Measurements from ENCODE around the gene CLEC11A.

Gene CLEC11A

DNA sequence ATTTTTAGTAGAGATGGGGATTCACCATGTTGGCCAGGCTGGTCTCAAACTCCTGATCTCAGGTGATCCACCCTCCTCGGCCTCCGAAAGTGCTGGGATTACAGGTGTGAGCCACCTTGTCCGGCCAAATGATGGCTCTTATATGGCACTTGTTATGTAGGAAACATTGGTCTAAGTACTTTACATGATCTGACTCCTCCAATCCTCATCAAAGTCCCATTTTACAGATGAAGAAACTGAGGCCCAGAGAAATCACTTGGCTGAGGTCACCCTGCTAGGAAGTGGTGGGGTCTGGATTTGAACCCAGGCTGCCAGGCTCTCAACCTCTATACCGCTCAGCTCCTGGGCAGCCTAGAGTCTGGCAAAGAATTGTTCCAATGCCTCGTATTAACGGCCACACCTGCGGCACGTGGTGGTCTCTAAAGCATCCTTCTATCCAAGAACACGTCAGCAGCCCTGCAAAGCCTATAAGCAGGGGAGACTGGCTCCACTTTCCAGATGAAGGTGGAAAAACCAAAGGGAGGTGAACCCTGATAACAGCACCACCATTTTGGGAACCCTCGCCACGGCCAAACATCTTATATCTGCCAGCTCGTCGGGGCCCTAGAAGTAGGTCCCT is 21.7 kb upstream of the CLEC11A start:
- Mint-ChIP-seq H3K4me3 (no peak overlapping the region), H3K27ac (no peak overlapping the region), H3K9me3 (ENCODE audit: low read depth) (no peaks in the 10 kb centered on the region), H3K4me1 (ENCODE audit: low read depth) (peaks cover 3% of the 10 kb centered on the region), H3K36me3 (no peaks in the 10 kb centered on the region), H3K27me3 (peaks cover 18% of the 10 kb centered on the region)

DNA sequence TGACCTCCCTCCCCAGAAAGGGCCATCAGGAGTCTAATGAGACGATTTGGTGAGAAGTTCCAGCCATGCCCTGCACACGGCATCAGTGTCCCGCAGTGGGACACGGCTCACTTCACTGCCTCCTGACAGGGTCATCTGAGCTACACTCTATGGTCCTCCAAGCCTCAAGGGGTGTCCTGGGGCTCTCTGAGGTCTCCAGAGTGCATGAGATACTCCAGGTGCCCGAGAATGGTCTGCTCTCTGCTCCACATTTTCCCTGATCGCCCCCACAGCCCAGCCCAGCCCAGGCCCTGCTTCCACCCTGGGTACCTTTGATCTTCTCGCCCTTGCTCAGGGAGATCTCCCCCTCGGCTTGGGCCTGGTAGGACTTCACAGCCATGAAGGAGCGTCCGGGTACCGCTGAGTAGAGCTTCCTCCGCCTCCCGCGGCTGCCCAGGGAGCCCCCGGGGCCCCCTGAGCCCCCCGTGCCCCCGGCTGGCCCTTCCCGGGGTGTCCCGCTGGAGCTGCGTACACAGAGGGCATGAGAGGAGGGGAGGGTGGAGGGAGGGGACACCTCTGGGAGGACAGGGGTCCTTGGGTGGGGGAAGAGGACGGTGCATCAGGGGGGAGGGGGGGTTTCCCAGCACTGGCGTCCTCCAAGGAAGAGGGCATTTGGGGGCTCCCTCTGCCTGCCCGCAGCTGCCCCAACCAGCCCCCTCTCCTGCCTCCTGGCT is 20.9 kb upstream of the CLEC11A start:
- Mint-ChIP-seq H3K4me3 (no peak overlapping the region), H3K36me3 (no peaks in the 10 kb centered on the region), H3K27ac (no peak overlapping the region), H3K27me3 (peaks cover 12% of the 10 kb centered on the region), H3K9me3 (ENCODE audit: low read depth) (no peaks in the 10 kb centered on the region), H3K4me1 (ENCODE audit: low read depth) (peaks cover 2% of the 10 kb centered on the region)

DNA sequence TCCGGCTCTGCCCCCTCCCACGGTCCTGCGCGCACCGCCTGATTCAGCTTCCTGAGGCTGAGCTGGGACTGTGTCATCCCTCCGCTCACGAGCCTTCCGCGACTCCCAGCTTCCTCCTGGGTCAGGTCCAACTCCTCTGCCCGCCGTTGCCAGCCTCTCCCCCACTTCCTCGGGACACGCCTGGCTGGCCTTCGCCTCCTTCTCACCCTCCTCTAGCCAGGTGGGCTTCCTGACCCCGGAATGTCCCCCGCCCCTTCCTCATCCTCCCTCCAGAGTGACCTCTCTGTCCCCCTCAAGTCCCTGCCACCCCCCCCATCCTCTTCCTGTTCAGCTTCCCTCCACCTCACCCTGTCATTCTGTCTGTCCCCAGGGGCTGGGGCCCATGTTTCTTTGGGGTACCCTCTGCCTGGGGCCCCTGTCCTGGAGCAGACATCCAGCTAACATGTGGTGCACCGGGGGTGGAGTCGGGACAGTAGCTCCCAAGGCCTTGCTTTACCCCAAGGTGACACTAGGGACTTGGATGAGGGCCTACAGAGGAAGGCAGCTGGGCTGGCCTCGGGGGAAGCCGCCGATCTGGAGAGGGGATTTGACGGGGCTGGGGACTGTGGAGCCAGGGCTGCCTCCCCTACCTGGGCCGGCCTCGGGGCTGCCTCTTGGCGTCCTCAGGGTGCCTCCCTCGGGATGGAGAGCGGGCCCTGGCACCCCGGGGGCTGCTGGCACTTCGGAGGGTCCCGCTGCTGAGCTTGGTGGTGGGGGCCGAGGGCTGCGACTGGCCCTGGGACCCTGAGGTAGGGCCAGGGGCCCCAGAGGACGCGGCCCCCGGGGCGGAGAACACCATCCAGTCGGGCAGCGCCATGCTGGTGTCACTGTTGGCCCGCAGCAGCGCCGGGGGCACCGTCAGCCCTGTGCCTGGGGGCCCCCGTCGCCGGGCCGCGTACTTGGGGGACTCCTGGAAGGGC is 20.0 kb upstream of the CLEC11A start:
- H3K27ac Mint-ChIP-seq = no peak overlapping the region
- H3K4me1 Mint-ChIP-seq (ENCODE audit: low read depth) = peaks cover 2% of the 10 kb centered on the region
- H3K4me3 Mint-ChIP-seq = no peak overlapping the region
- H3K27me3 Mint-ChIP-seq = peaks cover 12% of the 10 kb centered on the region
- H3K9me3 Mint-ChIP-seq (ENCODE audit: low read depth) = no peaks in the 10 kb centered on the region
- no peaks in the 10 kb centered on the region for H3K36me3 Mint-ChIP-seq

DNA sequence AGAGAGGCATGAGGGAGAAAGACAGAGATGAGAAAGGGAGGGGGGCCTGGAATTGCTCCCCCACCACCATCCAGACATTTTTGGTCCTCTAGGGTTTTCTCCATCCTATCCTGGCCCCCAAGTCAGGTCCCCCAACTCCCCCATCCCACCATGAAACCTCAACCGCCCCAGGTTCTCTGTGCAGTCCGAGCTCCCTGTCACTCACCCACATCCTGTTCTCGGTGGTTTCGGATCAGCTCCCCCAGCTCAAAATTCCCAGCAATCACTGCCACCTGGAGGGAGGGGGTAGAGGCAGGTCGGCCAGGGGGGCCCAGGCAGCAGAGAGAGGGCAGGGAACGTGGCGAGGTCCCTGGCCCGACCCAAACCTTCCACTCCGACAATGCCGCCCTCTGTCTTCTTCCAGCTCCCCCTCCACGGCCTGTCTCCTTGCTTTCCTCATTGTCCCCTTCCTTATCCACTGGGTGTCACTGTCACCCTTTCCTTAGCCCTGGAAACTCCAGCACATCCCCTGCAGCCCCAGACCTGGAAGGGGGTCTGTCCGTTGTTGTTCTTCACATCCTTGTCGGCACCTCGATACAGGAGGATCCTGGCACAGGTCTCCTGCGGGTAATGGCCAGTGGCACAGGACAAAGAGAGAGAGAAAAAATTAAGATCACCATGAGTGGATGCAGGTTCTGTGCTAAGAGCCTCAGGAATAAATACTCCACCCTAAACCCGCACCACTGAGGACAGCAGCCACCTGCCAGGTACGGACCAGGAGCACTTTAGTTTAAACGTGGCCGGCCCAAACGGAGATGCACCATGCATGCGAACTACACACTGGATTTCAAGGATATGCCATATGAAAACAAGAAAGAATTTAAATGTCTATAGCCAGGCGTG is 19.0 kb upstream of the CLEC11A start:
- Mint-ChIP-seq H3K4me1 (ENCODE audit: low read depth) (peaks cover 2% of the 10 kb centered on the region), H3K36me3 (no peaks in the 10 kb centered on the region), H3K27ac (no peak overlapping the region), H3K27me3 (peaks cover 11% of the 10 kb centered on the region), H3K4me3 (no peak overlapping the region), H3K9me3 (ENCODE audit: low read depth) (no peaks in the 10 kb centered on the region)

DNA sequence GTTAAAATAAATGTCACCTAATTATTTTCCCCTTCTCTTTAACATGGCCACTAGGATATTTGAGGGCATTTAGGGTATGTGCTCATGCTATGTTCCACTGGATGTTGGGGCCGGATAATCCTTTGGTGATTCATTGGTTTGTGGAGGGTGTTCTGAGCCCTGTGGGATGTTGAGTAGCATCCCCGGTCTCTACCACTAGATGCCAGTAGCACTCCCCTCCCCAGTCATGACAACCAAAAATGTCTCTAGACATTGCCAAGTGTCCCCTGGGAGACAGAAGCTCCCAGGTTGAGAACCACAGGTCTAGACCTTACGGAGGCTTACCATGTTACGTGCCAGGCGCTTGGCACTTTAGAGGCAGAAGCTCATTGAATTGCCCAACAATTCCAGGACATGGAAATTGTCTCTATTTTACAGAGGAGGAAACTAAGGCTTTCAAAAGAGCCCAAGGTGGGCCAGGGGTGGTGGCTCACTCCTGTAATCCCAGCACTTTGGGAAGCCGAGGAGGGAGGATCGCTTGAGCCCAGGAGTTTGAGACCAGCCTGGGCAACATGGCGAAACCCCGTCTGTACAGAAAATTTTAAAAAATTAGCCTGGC is 17.6 kb upstream of the CLEC11A start:
- Mint-ChIP-seq H3K27me3 (peaks cover 7% of the 10 kb centered on the region), H3K4me3 (no peak overlapping the region), H3K9me3 (ENCODE audit: low read depth) (no peaks in the 10 kb centered on the region), H3K27ac (no peak overlapping the region), H3K4me1 (ENCODE audit: low read depth) (peaks cover 2% of the 10 kb centered on the region), H3K36me3 (no peaks in the 10 kb centered on the region)

DNA sequence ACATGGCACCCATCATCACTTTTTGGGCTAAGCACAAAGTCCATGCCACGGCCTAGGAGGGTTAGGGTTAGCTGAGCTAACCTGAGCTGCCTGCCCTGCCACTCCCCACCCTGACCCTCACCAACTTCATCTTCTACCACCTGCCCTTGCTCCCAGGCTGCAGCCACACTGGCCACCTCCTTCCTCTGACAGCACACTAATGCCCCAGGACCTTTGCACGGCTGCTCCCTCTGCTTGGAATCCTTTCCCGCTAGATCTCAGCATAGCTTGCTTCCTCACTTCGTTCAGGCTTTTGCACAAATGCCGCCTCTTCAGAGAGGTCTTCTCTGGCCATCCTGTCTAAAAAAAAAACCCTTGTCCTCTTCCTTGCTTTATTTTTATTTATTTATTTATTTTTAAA is 16.8 kb upstream of the CLEC11A start:
- Mint-ChIP-seq H3K4me1 (ENCODE audit: low read depth) (peaks cover 2% of the 10 kb centered on the region), H3K36me3 (no peaks in the 10 kb centered on the region), H3K27me3 (peaks cover 7% of the 10 kb centered on the region), H3K4me3 (no peak overlapping the region), H3K9me3 (ENCODE audit: low read depth) (no peaks in the 10 kb centered on the region), H3K27ac (no peak overlapping the region)

DNA sequence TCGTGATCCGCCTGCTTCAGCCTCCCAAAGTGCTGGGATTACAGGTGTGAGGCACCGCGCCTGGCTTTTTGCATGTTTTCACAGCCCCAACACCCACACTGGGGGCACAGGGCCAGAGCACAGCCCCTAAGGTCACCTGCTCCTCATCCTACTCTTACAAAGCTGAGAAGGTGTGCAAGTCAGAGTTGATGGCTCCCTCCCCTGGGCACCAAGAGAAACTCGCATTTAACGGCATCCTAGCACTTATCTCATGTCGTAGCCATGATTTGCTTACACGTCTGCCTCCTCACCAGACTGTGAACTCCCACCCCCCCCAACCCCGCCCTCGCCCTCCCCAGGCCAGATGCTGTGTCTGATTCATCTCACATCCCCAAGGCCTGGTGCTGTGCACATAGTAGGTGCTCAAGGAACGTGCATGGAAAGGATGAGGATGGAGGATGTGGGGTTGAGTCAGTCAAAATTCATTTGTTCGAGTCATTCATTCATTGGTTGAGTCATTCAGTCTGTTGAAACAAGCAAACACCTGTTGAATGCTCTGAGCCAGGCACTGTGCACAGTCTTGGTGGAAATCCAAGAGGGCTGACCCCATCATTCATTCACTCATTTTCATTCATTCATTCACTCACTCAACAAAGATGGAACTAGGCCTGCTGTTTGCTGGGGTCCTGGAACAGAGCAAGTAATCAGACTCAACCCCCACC is 14.8 kb upstream of the CLEC11A start:
- Mint-ChIP-seq H3K4me3 (no peak overlapping the region), H3K9me3 (ENCODE audit: low read depth) (no peaks in the 10 kb centered on the region), H3K36me3 (no peaks in the 10 kb centered on the region), H3K27me3 (peaks cover 7% of the 10 kb centered on the region), H3K4me1 (ENCODE audit: low read depth) (peaks cover 11% of the 10 kb centered on the region), H3K27ac (no peak overlapping the region)

DNA sequence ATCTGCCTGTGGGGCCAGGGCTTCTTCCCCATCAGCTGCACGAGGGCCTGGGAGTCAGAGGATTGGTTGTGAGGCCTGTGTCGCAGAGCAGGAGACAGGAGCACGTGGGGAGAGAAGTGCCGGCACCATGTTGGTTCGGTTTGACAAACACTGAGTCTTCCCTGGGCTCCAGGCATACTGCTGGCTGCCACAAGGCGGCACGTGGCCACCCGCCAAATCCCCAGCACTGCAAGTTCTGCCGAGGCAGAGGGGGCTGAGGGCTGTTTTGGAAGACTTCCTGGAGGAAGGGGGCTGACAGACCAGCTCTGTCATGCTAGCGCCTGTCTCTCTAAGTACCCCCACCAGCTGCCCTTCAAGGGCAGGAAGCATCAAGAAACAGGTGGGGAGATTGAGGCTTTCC is 13.1 kb upstream of the CLEC11A start:
- no peak overlapping the region for H3K4me3 Mint-ChIP-seq
- H3K36me3 Mint-ChIP-seq = no peaks in the 10 kb centered on the region
- peaks cover 3% of the 10 kb centered on the region for H3K27me3 Mint-ChIP-seq
- no peak overlapping the region for H3K27ac Mint-ChIP-seq
- H3K4me1 Mint-ChIP-seq (ENCODE audit: low read depth) = peaks cover 21% of the 10 kb centered on the region
- no peaks in the 10 kb centered on the region for H3K9me3 Mint-ChIP-seq (ENCODE audit: low read depth)

DNA sequence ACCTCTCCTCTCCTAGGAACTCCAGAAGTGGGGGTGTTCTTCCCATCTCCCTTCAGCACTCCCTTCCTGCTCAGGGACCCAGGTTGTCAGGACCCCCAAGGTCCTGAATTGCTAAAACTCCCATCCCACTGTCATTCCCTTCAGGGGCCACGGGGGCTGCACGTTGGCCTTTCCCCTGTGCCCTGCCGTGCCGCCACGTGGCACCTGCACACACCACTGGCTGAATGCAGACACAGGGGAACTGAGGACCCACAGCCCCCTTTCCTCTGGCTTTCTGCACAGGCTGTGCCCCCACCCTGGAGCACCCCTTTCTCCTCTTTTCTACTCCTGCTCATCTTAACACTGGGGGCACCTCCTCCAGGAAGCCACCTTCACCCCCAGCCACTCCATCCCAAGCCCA is 12.6 kb upstream of the CLEC11A start:
- H3K4me1 Mint-ChIP-seq (ENCODE audit: low read depth) = peaks cover 20% of the 10 kb centered on the region
- H3K27ac Mint-ChIP-seq = no peak overlapping the region
- H3K4me3 Mint-ChIP-seq = no peak overlapping the region
- peaks cover 4% of the 10 kb centered on the region for H3K27me3 Mint-ChIP-seq
- no peaks in the 10 kb centered on the region for H3K36me3 Mint-ChIP-seq
- H3K9me3 Mint-ChIP-seq (ENCODE audit: low read depth) = no peaks in the 10 kb centered on the region

DNA sequence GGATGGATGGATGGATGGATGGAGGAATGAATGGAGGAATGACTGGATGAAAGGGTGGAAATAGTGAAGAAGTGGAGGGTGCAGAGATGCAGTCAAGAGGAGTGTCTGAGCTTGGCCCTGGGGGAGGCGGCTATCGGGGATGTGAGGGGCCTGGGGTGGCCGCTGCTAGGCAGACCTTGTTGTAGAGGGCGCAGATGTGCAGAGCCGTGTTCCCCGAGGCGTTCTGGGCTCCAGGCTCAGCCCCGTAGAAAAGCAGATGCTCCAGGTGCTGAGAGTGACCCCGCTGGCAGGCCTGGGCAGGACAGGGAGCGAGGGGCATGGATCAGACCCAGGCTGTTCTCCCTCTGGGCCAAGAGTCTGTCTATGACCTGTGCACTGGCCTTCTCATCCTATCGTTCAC is 12.0 kb upstream of the CLEC11A start:
- Mint-ChIP-seq H3K4me1 (ENCODE audit: low read depth) (peaks cover 20% of the 10 kb centered on the region), H3K27me3 (peaks cover 7% of the 10 kb centered on the region), H3K27ac (no peak overlapping the region), H3K9me3 (ENCODE audit: low read depth) (no peaks in the 10 kb centered on the region), H3K36me3 (no peaks in the 10 kb centered on the region), H3K4me3 (no peak overlapping the region)

DNA sequence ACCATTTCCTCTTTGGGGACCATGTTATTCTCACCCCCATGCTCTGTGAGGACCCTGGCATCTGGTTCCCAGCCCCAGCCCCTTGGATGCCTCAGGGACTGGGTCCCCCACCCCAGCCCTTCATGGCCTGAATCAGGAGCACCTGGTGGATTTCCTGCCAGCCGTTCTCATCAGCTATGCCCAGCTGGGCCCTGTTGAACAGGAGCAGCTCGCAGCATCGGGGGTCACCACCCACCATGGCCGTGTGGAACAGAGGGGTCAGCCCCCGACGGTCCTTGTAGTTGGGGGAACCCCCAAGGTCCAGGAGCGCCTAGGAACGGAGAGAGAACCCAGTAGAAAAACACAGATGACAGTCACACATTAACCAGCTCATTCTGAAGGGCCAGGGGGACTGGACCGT is 11.4 kb upstream of the CLEC11A start:
- Mint-ChIP-seq H3K27me3 (peaks cover 7% of the 10 kb centered on the region), H3K4me1 (ENCODE audit: low read depth) (peaks cover 20% of the 10 kb centered on the region), H3K4me3 (no peak overlapping the region), H3K9me3 (ENCODE audit: low read depth) (no peaks in the 10 kb centered on the region), H3K36me3 (no peaks in the 10 kb centered on the region), H3K27ac (no peak overlapping the region)

DNA sequence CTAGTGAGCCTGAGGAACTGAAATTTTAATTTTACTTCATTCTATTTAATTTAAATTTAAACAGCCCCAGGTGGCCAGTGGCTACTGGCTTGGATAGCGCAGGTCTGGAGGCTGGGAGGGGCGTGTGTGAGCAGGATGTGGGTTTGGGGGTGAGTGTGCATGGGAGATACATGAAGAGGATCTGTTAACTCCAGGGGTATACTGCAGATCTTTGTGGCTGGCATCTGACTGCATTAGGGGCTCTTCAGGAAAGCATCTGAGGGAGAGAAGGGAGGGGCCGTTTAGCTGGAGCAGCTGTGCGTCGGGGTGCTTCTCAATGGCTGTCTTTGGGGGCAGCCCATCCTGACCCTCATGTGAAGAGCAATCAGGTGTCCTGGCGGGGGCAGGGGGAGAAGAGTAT is 10.3 kb upstream of the CLEC11A start:
- Mint-ChIP-seq H3K4me3 (no peak overlapping the region), H3K4me1 (ENCODE audit: low read depth) (peaks cover 25% of the 10 kb centered on the region), H3K27ac (no peak overlapping the region), H3K9me3 (ENCODE audit: low read depth) (no peaks in the 10 kb centered on the region), H3K27me3 (peaks cover 10% of the 10 kb centered on the region), H3K36me3 (no peaks in the 10 kb centered on the region)

DNA sequence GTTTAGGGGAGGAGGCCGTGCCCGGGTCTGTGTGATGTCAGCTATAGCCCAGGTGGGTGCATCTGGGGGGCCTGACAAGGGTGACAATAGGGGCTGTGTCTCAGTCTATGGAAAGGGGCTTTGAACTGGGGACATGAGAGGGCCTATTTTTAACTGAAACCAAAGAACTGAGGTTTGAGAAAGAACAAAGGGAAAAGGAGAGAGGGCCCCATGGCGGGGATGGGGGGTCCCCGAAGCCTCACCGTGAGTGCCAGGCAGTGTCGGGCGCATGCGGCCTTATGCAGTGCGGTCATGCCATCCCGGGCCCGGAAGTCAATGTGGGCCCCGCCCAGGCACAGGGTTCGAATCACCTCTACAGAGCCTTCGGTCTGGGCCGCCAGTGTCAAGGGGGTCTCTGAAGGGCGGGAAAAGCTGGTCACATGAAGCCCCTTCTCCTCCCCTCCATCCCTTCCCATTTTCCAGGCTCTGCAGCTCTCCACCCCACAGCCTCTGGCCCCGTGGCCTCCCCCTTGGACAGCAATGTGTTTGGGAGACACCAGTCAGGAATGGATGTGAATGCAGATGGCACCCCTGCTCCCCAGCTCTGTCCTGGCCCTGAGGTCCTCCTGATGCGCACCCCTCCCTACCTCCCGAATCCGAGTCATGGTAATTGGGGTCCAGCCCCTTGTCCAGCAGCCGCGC is 9.5 kb upstream of the CLEC11A start:
- Mint-ChIP-seq H3K4me1 (ENCODE audit: low read depth) (peaks cover 25% of the 10 kb centered on the region), H3K27me3 (peaks cover 10% of the 10 kb centered on the region), H3K9me3 (ENCODE audit: low read depth) (no peaks in the 10 kb centered on the region), H3K4me3 (no peak overlapping the region), H3K36me3 (no peaks in the 10 kb centered on the region), H3K27ac (no peak overlapping the region)

Data from activated naive CD8-positive, alpha-beta T cell (primary cell).